CD4-positive, alpha-beta T cell (primary cell): ENCODE results near the gene ADGRV1. TPM values are rescaled to one million over a fixed set of nuclear protein-coding genes. Genes with fewer than 3 reads are reported as not detected.

Experiments
- ATAC-seq: fragments of 200-7000 bp; cut with Tn5 transposase; one replicate; pipeline ENCODE4 v1.10.0; 2022; ENCODE audit warnings: mild to moderate bottlenecking; ENCODE audit not compliant: poor library complexity
- CTCF ChIA-PET: fragments of 350-600 bp; sonication (Branson Sonifier 250); formaldehyde crosslinking; loops from one replicate; lab custom pipeline; 2021; ENCODE audit warnings: antibody characterized with exemption, inconsistent platforms; lab: Charles Lee
- POLR2A ChIA-PET: fragments of 350-600 bp; sonication (Branson Sonifier 250); formaldehyde crosslinking; loops from one replicate; lab custom pipeline; 2021; ENCODE audit warnings: antibody characterized with exemption, inconsistent platforms; lab: Charles Lee
- DNase-seq, 14 experiments: peaks; one replicate each; pipeline ENCODE4 v3.0.0-alpha.2; 2013 to 2020; ENCODE audit warnings: mixed read lengths in 2 of 14
- H3K27ac ChIP-seq, 2 donors: one replicate each; pipeline versions ENCODE4 v1.5.1 to v1.7.0; 2013; ENCODE audit warnings: low read length in 2 of 2, low read depth in 1 of 2, mild to moderate bottlenecking in 1 of 2
- H3K27me3 ChIP-seq, 2 experiments: 1 replicate in 1 of 2; 2 replicates in 1 of 2; pipeline versions ENCODE4 v1.6.1 to v1.7.0; 2013; ENCODE audit warnings: low read length in 2 of 2, control low read depth in 1 of 2, mild to moderate bottlenecking in 1 of 2, moderate library complexity in 1 of 2; ENCODE audit not compliant: insufficient read depth in 2 of 2, control insufficient read depth in 1 of 2
- H3K36me3 ChIP-seq: one replicate; pipeline ENCODE4 v1.6.1; 2013; ENCODE audit warnings: low read length, control low read depth; ENCODE audit not compliant: insufficient read depth
- H3K4me1 ChIP-seq: one replicate; pipeline ENCODE4 v1.6.1; 2013; ENCODE audit warnings: low read length, control low read depth; ENCODE audit not compliant: insufficient read depth
- H3K4me3 ChIP-seq: one replicate; pipeline ENCODE4 v1.5.1; 2013; ENCODE audit warnings: mild to moderate bottlenecking, low read length, moderate library complexity
- H3K9me3 ChIP-seq, 2 experiments: 1 replicate in 1 of 2; 2 replicates in 1 of 2; pipeline versions ENCODE4 v1.6.1 to v1.7.0; 2013; ENCODE audit warnings: low read length in 2 of 2, mild to moderate bottlenecking in 2 of 2, control low read depth in 1 of 2, moderate library complexity in 1 of 2; ENCODE audit not compliant: control insufficient read depth in 1 of 2, insufficient read depth in 1 of 2
- H3K27ac Mint-ChIP-seq: one replicate; pipeline ENCODE4 v1.8.0; 2020; ENCODE audit warnings: mixed read lengths
- H3K27me3 Mint-ChIP-seq: one replicate; pipeline ENCODE4 v1.8.0; 2021; ENCODE audit warnings: mixed read lengths
- H3K36me3 Mint-ChIP-seq: one replicate; pipeline ENCODE4 v1.8.0; 2021; ENCODE audit warnings: low read depth, mixed read lengths
- H3K4me1 Mint-ChIP-seq: one replicate; pipeline ENCODE4 v1.8.0; 2021; ENCODE audit warnings: low read depth, mixed read lengths
- H3K4me3 Mint-ChIP-seq: one replicate; pipeline ENCODE4 v1.8.0; 2020; ENCODE audit warnings: mild to moderate bottlenecking, mixed read lengths
- H3K9me3 Mint-ChIP-seq: one replicate; pipeline ENCODE4 v1.8.0; 2020; ENCODE audit warnings: mixed read lengths
- CTCF ChIP-seq: fragments of 200-600 bp; IDR thresholded peaks from one replicate; pipeline ENCODE4 v1.8.0; 2022; ENCODE audit warnings: antibody characterized with exemption, mild to moderate bottlenecking
- intact Hi-C, 2 experiments: fragments of 100-400 bp; cut with DNase I in 1 of 2; cut with micrococcal nuclease in 1 of 2; formaldehyde crosslinking; loops; one replicate each; pipeline versions ENCODE4 v1.15.1 to v1.9.0; 2023 to 2025; cut with DNase I, micrococcal nuclease
- total RNA-seq, 174 experiments: library from RNA in 2 of 174; stranded (reverse) in 2 of 174; gene quantifications; one replicate each; pipeline ENCODE4 v1.2.3 and lab custom pipeline; 2021 to 2026

Gene ADGRV1
- total RNA-seq, 2 experiments from 2014 or later, result 0.81 to 1.2 TPM

GRCh38 chr5:90740244-90740799, 181.7 kb downstream of the ADGRV1 start:
- TF ChIP-seq CTCF, result no peak
- H3K4me1 ChIP-seq, result no peaks in the 10 kb centered on the region
- no peaks in the 10 kb centered on the region for H3K36me3 ChIP-seq
- H3K9me3 ChIP-seq, result peaks cover 9 to 12% of the 10 kb centered on the region in 2 experiments
- H3K36me3 Mint-ChIP-seq, result no peaks in the 10 kb centered on the region
- POLR2A ChIA-PET, result no interaction called here
- H3K4me3 Mint-ChIP-seq, result no peak overlapping the region
- intact Hi-C loops, result no loop called here
- H3K9me3 Mint-ChIP-seq, result peaks cover 5% of the 10 kb centered on the region
- DNase-seq (no peak), ATAC-seq (no peak)
- H3K27ac Mint-ChIP-seq, result no peak overlapping the region
- CTCF ChIA-PET, result no interaction called here
- H3K27ac ChIP-seq, result no peak overlapping the region
- H3K27me3 ChIP-seq, result no peaks in the 10 kb centered on the region
- no peaks in the 10 kb centered on the region for H3K4me1 Mint-ChIP-seq
- no peak overlapping the region for H3K4me3 ChIP-seq
- H3K27me3 Mint-ChIP-seq, result peaks cover 13% of the 10 kb centered on the region

GRCh38 chr5:90741022-90741564, 182.5 kb downstream of the ADGRV1 start:
- DNase-seq, result no peak
- peaks cover 0 to 5% of the 10 kb centered on the region in 2 experiments for H3K27me3 ChIP-seq
- no peak overlapping the region for H3K4me3 Mint-ChIP-seq
- ATAC-seq, result no peak
- no peak overlapping the region for H3K27ac ChIP-seq
- peaks cover 5% of the 10 kb centered on the region for H3K9me3 Mint-ChIP-seq
- ChIA-PET POLR2A (no interaction called here), CTCF (no interaction called here)
- no peak overlapping the region for H3K27ac Mint-ChIP-seq
- H3K4me1 ChIP-seq, result no peaks in the 10 kb centered on the region
- no peaks in the 10 kb centered on the region for H3K36me3 ChIP-seq
- H3K9me3 ChIP-seq, result peaks cover 9 to 12% of the 10 kb centered on the region in 2 experiments
- H3K27me3 Mint-ChIP-seq, result peaks cover 13% of the 10 kb centered on the region
- no peaks in the 10 kb centered on the region for H3K4me1 Mint-ChIP-seq
- intact Hi-C loops, result no loop called here
- H3K36me3 Mint-ChIP-seq, result no peaks in the 10 kb centered on the region
- H3K4me3 ChIP-seq, result no peak overlapping the region
- no peak for TF ChIP-seq CTCF

GRCh38 chr5:90746119-90746518, 187.5 kb downstream of the ADGRV1 start:
- TF ChIP-seq CTCF, result no peak
- Histone ChIP-seq H3K36me3 (no peaks in the 10 kb centered on the region), H3K4me1 (no peaks in the 10 kb centered on the region), H3K27me3 (peaks cover 4 to 5% of the 10 kb centered on the region in 2 experiments), H3K27ac (no peak overlapping the region), H3K4me3 (no peak overlapping the region), H3K9me3 (no peaks in the 10 kb centered on the region)
- CTCF ChIA-PET, result no interaction called here
- Mint-ChIP-seq H3K4me1 (no peaks in the 10 kb centered on the region), H3K9me3 (no peaks in the 10 kb centered on the region), H3K27ac (no peak overlapping the region), H3K36me3 (no peaks in the 10 kb centered on the region), H3K27me3 (peaks cover 24% of the 10 kb centered on the region), H3K4me3 (no peak overlapping the region)
- intact Hi-C loops, result no loop called here
- DNase-seq (no peak), ATAC-seq (no peak)
- POLR2A ChIA-PET, result no interaction called here
